Fibroblast of the conjunctiva (primary cell): Measurements from ENCODE around the gene TNS3.

Experiments
- DNase-seq: peaks from one replicate; pipeline ENCODE4 v3.0.0-alpha.2; 2010; ENCODE audit warnings: low read depth

TNS3 gene

GRCh38 chr7:47226696-47227095 lies 355.2 kb downstream of the TNS3 start:
- no peak for DNase-seq

- no peak for DNase-seq
These were observed 356.4 kb downstream of the TNS3 start for GRCh38 chr7:47225387-47226131.
